A549 (cell line): ENCODE measurements around the gene ATP5PD. TPM values are rescaled to one million over a fixed set of nuclear protein-coding genes. Genes with fewer than 3 reads are reported as not detected.

Experiments
- ATAC-seq, 2 experiments: fragments of 200-7000 bp in 1 of 2; fragments of >200 bp in 1 of 2; cut with Nextera tagmentation in 1 of 2; cut with Tn5 transposase in 1 of 2; 3 replicates each; pipeline versions ENCODE4 v1.8.0 to v1.9.1; 2018 to 2020; ENCODE audit warnings: mild to moderate bottlenecking in 1 of 2, moderate library complexity in 1 of 2
- CTCF ChIA-PET: fragments of 300-600 bp; sonication (Branson Sonifier 250); formaldehyde crosslinking; extraction: SDS; loops from one replicate; lab custom pipeline; 2021; ENCODE audit warnings: antibody characterized with exemption, inconsistent platforms; lab: Yijun Ruan, JAX
- POLR2A ChIA-PET: fragments of 350-600 bp; formaldehyde crosslinking; extraction: SDS; loops from one replicate; lab custom pipeline; 2021; ENCODE audit warnings: antibody characterized with exemption, inconsistent platforms; lab: Yijun Ruan, JAX
- DNase-seq, 2 experiments: peaks; one replicate each; pipeline versions ENCODE4 v3.0.0 to v3.0.0-alpha.2; 2011 to 2016; ENCODE audit warnings: low read depth in 1 of 2, low spot score in 1 of 2
- FAIRE-seq: peaks from 2 replicates; lab custom pipeline; 2011; peaks lifted over from hg19 to GRCh38; lab: Jason Lieb, UNC
- H3K27ac ChIP-seq, 2 experiments: fragments of >200 bp; sonication (Bioruptor Twin); formaldehyde crosslinking; 3 replicates each; pipeline ENCODE4 v1.5.1; 2016 to 2017
- H3K4me1 ChIP-seq: fragments of >200 bp; sonication (Bioruptor Twin); formaldehyde crosslinking; 3 replicates; pipeline ENCODE4 v1.6.1; 2016
- H3K4me2 ChIP-seq: fragments of >200 bp; sonication (Bioruptor Twin); formaldehyde crosslinking; 3 replicates; pipeline ENCODE4 v1.6.1; 2016
- H3K4me3 ChIP-seq: fragments of >200 bp; sonication (Bioruptor Twin); formaldehyde crosslinking; 3 replicates; pipeline ENCODE4 v1.5.1; 2016
- H3K9me3 ChIP-seq: fragments of >200 bp; sonication (Bioruptor Twin); formaldehyde crosslinking; 3 replicates; pipeline ENCODE4 v1.6.1; 2016
- BCL3 ChIP-seq: fragments of >200 bp; sonication (Bioruptor Twin); formaldehyde crosslinking; IDR thresholded peaks from 3 replicates; pipeline ENCODE4 v1.6.1; 2016
- BHLHE40 ChIP-seq: IDR thresholded peaks from 2 replicates; pipeline ENCODE4 v1.6.1; 2012; ENCODE audit warnings: low read depth, low read length, inconsistent platforms
- CHD4 ChIP-seq: fragments of 200-600 bp; sonication (generic); IDR thresholded peaks from 2 replicates; pipeline ENCODE4 v1.6.1; 2016; ENCODE audit warnings: antibody characterized with exemption, mild to moderate bottlenecking, borderline replicate concordance
- E2F6 ChIP-seq: IDR thresholded peaks from 2 replicates; pipeline ENCODE4 v1.6.1; 2012; ENCODE audit warnings: low read depth, borderline replicate concordance
- EHMT2 ChIP-seq: fragments of 200-600 bp; sonication (generic); IDR thresholded peaks from 2 replicates; pipeline ENCODE4 v1.6.1; 2016; ENCODE audit warnings: antibody characterized with exemption, low read depth, mild to moderate bottlenecking, moderate library complexity
- EP300 ChIP-seq, 2 experiments: fragments of >200 bp; sonication (Bioruptor Twin); formaldehyde crosslinking; IDR thresholded peaks; 2 replicates in 1 of 2; 3 replicates in 1 of 2; pipeline ENCODE4 v1.6.1; 2016 to 2017
- FOSB ChIP-seq: fragments of 250-450 bp; sonication (Bioruptor Pico); IDR thresholded peaks from 2 replicates; pipeline ENCODE4 v1.5.0; 2020; ENCODE audit warnings: mild to moderate bottlenecking, moderate library complexity
- FOSL2 ChIP-seq, 2 experiments: fragments of 450-650 bp in 1 of 2; fragments of >200 bp in 1 of 2; sonication (Bioruptor Twin) in 1 of 2; formaldehyde crosslinking; IDR thresholded peaks; 2 replicates each; pipeline versions ENCODE4 v1.5.0 to v1.6.1; 2016 to 2020; ENCODE audit warnings: mild to moderate bottlenecking in 1 of 2, moderate library complexity in 1 of 2
- HOXA7 ChIP-seq: fragments of 250-450 bp; sonication (Bioruptor Pico); IDR thresholded peaks from 2 replicates; pipeline ENCODE4 v1.5.0; 2020; ENCODE audit warnings: mild to moderate bottlenecking, moderate library complexity
- HOXB13 ChIP-seq: fragments of 250-450 bp; sonication (Bioruptor Pico); IDR thresholded peaks from 2 replicates; pipeline ENCODE4 v1.5.0; 2020; ENCODE audit warnings: low read depth, mild to moderate bottlenecking, moderate library complexity
- JUN ChIP-seq, 2 experiments: fragments of >200 bp; sonication (Bioruptor Twin); formaldehyde crosslinking; IDR thresholded peaks; 2 replicates in 1 of 2; 3 replicates in 1 of 2; pipeline ENCODE4 v1.6.1; 2016 to 2017
- MAFK ChIP-seq: fragments of 450-650 bp; IDR thresholded peaks from 2 replicates; pipeline ENCODE4 v1.6.1; 2014; ENCODE audit not compliant: partially characterized antibody
- MAZ ChIP-seq: fragments of 150-350 bp; IDR thresholded peaks from 2 replicates; pipeline ENCODE4 v1.6.1; 2014; ENCODE audit warnings: antibody characterized with exemption, low read depth, low read length, borderline replicate concordance
- MYC ChIP-seq: IDR thresholded peaks from 2 replicates; pipeline ENCODE4 v1.6.1; 2012; ENCODE audit warnings: mild to moderate bottlenecking, inconsistent platforms, low read length, improper control_type of control experiment, borderline replicate concordance
- NR3C1 ChIP-seq: fragments of >200 bp; sonication (Bioruptor Twin); formaldehyde crosslinking; IDR thresholded peaks from 3 replicates; pipeline ENCODE4 v1.6.1; 2017
- PHF8 ChIP-seq: fragments of 200-600 bp; sonication (generic); IDR thresholded peaks from 2 replicates; pipeline ENCODE4 v1.6.1; 2016; ENCODE audit warnings: low read depth, mild to moderate bottlenecking, antibody characterized with exemption, moderate library complexity, borderline replicate concordance
- POLR2A ChIP-seq: IDR thresholded peaks from 2 replicates; pipeline ENCODE4 v1.6.1; 2012; ENCODE audit warnings: mild to moderate bottlenecking, low read length
- POLR2AphosphoS2 ChIP-seq: conservative IDR thresholded peaks from 2 replicates; pipeline ENCODE4 v1.6.1; 2012; ENCODE audit warnings: low read length, improper control_type of control experiment, inconsistent platforms
- RARB ChIP-seq: fragments of 250-450 bp; sonication (Bioruptor Pico); IDR thresholded peaks from 2 replicates; pipeline ENCODE4 v1.8.0; 2021; ENCODE audit warnings: mild to moderate bottlenecking, moderate library complexity
- REST ChIP-seq: fragments of 200-600 bp; sonication (generic); IDR thresholded peaks from 2 replicates; pipeline ENCODE4 v1.6.1; 2016; ENCODE audit warnings: antibody characterized with exemption, mild to moderate bottlenecking, moderate library complexity
- RNF2 ChIP-seq: fragments of 200-600 bp; sonication (generic); IDR thresholded peaks from 2 replicates; pipeline ENCODE4 v1.6.1; 2016; ENCODE audit warnings: low read depth, mild to moderate bottlenecking, antibody characterized with exemption, moderate library complexity, borderline replicate concordance
- SMC3 ChIP-seq: fragments of >200 bp; sonication (Bioruptor Twin); formaldehyde crosslinking; IDR thresholded peaks from 3 replicates; pipeline ENCODE4 v1.6.1; 2018; ENCODE audit warnings: inconsistent platforms
- SREBF2 ChIP-seq: fragments of 450-650 bp; IDR thresholded peaks from 2 replicates; pipeline ENCODE4 v1.6.1; 2014; ENCODE audit warnings: mild to moderate bottlenecking, moderate library complexity
- ZC3H11A ChIP-seq: fragments of 450-650 bp; IDR thresholded peaks from 2 replicates; pipeline ENCODE4 v1.6.1; 2014; ENCODE audit warnings: antibody characterized with exemption, mild to moderate bottlenecking
- ZSCAN20 ChIP-seq: fragments of 250-450 bp; sonication (Bioruptor Pico); IDR thresholded peaks from 2 replicates; pipeline ENCODE4 v1.8.0; 2022; ENCODE audit warnings: mild to moderate bottlenecking, moderate library complexity
- WGBS: methylation state at CpG from one replicate; pipeline ENCODE4 v1.1.6; 2017; ENCODE audit errors: missing lambda C conversion rate; 5-methylcytosine and 5-hydroxymethylcytosine counted together
- polyA plus RNA-seq, 4 experiments: library from polyadenylated mRNA; depleted of rRNA in 3 of 4; stranded (reverse); fragments of >200 nt; fragmentation: RNase III in 1 of 4; extraction: RNeasy Plus Mini Kit Qiagen cat#74134 plus additional on column Dnase treatment in 1 of 4; gene quantifications; 2 replicates in 3 of 4; 3 replicates in 1 of 4; pipeline ENCODE4 v1.2.3, GENCODE V29; 2011 to 2017
- TF ChIP-seq, protein P1 (sequence below): fragments of 150-350 bp; IDR thresholded peaks from 2 replicates; pipeline ENCODE4 v1.6.1; 2014; ENCODE audit warnings: low read depth, mild to moderate bottlenecking, low read length
- TF ChIP-seq, protein P2 (sequence below): IDR thresholded peaks from 2 replicates; pipeline ENCODE4 v1.6.1; 2012
- TF ChIP-seq, protein P3 (sequence below): IDR thresholded peaks from 2 replicates; pipeline ENCODE4 v1.6.1; 2012

Gene ATP5PD
- polyA plus RNA-seq, 2 of the 4 experiments (the other 2 are of a cell fraction), result 333 to 463 TPM

DNA sequence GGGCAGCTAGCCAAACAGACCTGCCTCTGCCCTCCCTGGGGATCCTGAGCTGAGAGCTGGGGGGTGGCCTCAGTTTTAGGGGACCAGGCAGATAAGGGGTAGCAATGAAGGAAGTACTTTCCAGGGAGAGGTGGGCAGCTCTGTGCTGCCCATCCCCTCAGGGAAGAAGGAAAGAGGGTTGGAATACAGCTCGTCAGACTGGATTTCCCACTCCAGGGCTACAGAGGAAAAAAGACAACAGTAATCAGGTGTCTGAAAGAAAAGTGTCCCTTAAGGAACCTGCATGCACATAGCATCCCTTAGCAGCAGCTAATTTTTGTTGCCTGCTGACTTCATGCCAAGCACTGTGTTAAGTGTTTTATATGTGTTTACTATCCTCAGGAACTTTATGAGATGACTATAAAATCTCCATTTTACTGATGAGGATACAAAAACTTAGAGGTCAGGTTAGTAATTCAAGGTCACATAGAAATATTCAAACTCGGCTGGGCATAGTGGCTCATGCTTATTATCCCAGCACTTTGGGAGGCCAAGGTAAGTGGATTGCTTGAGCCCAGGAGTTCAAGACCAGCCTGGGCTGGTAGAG, 37.5 kb downstream of the ATP5PD start:
- FAIRE-seq, result no peak
- peaks cover 18% of the 10 kb centered on the region for H3K4me1 ChIP-seq
- no peak overlapping the region for H3K4me2 ChIP-seq
- POLR2A ChIA-PET, result interaction anchor here (0.9 to 1.1 kb wide), 2 partner anchors 21 to 47 kb away, joined by 3 read pairs; no protein-coding TSS in a partner anchor
- no peak for ATAC-seq
- no peaks in the 10 kb centered on the region for H3K9me3 ChIP-seq
- DNase-seq, result no peak
- 67% methylated on average over 2 of the region's 2 CpGs for WGBS
- no peak overlapping the region for H3K4me3 ChIP-seq
- TF ChIP-seq EHMT2 (no peak), PHF8 (no peak), HOXB13 (CRISPR knock-in tag) (no peak), SMC3 (no peak), MAFK (no peak), ZSCAN20 (CRISPR knock-in tag) (no peak), POLR2A (no peak), RNF2 (no peak), POLR2AphosphoS2 (no peak), E2F6 (no peak), RARB (CRISPR knock-in tag) (no peak), HOXA7 (CRISPR knock-in tag) (no peak), CHD4 (no peak), BCL3 (no peak), REST (no peak)
- TF ChIP-seq, protein P1, sequence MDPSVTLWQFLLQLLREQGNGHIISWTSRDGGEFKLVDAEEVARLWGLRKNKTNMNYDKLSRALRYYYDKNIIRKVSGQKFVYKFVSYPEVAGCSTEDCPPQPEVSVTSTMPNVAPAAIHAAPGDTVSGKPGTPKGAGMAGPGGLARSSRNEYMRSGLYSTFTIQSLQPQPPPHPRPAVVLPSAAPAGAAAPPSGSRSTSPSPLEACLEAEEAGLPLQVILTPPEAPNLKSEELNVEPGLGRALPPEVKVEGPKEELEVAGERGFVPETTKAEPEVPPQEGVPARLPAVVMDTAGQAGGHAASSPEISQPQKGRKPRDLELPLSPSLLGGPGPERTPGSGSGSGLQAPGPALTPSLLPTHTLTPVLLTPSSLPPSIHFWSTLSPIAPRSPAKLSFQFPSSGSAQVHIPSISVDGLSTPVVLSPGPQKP, result no peak
- TF ChIP-seq, protein P2, sequence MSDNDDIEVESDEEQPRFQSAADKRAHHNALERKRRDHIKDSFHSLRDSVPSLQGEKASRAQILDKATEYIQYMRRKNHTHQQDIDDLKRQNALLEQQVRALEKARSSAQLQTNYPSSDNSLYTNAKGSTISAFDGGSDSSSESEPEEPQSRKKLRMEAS, result no peak
- H3K27ac ChIP-seq, result no peak overlapping the region
- CTCF ChIA-PET, result interaction anchor here (0.8 to 19.2 kb wide), 7 partner anchors 10 to 227 kb away, joined by 3 to 404 read pairs (median 6); partner anchors contain the start of genes CDR2L and HID1

GRCh38 chr17:75008373-75008772, 38.4 kb downstream of the ATP5PD start:
- Histone ChIP-seq H3K4me1 (peaks cover 10% of the 10 kb centered on the region), H3K9me3 (no peaks in the 10 kb centered on the region), H3K4me2 (no peak overlapping the region), H3K4me3 (no peak overlapping the region), H3K27ac (no peak overlapping the region)
- 92% methylated on average over 6 of the region's 6 CpGs for WGBS
- FAIRE-seq (no peak), DNase-seq (no peak), ATAC-seq (no peak)
- POLR2A ChIA-PET, result interaction anchor here (0.6 to 0.9 kb wide), 2 partner anchors 47 to 51 kb away, joined by 3 to 4 read pairs; no protein-coding TSS in a partner anchor
- CTCF ChIA-PET, result interaction anchor here (1.2 to 19.2 kb wide), 6 partner anchors 10 to 226 kb away, joined by 6 to 404 read pairs (median 7); partner anchors contain the start of genes CDR2L, HID1 and OTOP2
- TF ChIP-seq HOXA7 (CRISPR knock-in tag) (no peak), NR3C1 (no peak), EP300 (IDR thresholded peaks at IDR 0.05) (no peak), MYC (no peak), PHF8 (no peak), POLR2A (no peak), RNF2 (no peak), ZC3H11A (no peak), JUN (IDR thresholded peaks at IDR 0.05) (no peak), FOSB (no peak), SREBF2 (no peak), SMC3 (no peak), BHLHE40 (no peak), MAZ (no peak), FOSL2 (IDR thresholded peaks at IDR 0.05) (no peak), FOSL2 (CRISPR knock-in tag; IDR thresholded peaks at IDR 0.05) (no peak)
- TF ChIP-seq, protein P3, sequence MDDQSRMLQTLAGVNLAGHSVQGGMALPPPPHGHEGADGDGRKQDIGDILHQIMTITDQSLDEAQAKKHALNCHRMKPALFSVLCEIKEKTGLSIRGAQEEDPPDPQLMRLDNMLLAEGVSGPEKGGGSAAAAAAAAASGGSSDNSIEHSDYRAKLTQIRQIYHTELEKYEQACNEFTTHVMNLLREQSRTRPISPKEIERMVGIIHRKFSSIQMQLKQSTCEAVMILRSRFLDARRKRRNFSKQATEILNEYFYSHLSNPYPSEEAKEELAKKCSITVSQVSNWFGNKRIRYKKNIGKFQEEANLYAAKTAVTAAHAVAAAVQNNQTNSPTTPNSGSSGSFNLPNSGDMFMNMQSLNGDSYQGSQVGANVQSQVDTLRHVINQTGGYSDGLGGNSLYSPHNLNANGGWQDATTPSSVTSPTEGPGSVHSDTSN, result no peak
